Muscle of arm (tissue), 12 donors: Measurements from ENCODE around the gene OPRL1. TPM values are rescaled to one million over a fixed set of nuclear protein-coding genes. Genes with fewer than 3 reads are reported as not detected.

Experiments
- DNase-seq: peaks from one replicate; pipeline ENCODE4 v3.0.0-alpha.2; 2013
- polyA plus RNA-seq, 12 donors: library from polyadenylated mRNA; unstranded; fragments of 120-200 nt; gene quantifications; one replicate each; pipeline ENCODE4 v1.2.1, GENCODE V29; 2013; ENCODE audit not compliant: insufficient read length in 12 of 12

OPRL1 gene
- polyA plus RNA-seq, 12 donors, result 0.82 to 1.5 (median 1.0) TPM; not detected in 2

GRCh38 chr20:64102647-64103354 lies 22.9 kb downstream of the OPRL1 start:
- no peak for DNase-seq

GRCh38 chr20:64103871-64104666 lies 24.2 kb downstream of the OPRL1 start:
- DNase-seq, result no peak

GRCh38 chr20:64104667-64105451 lies 25.0 kb downstream of the OPRL1 start:
- no peak for DNase-seq

- no peak for DNase-seq
Observed at GRCh38 chr20:64105846-64106434, 26.1 kb downstream of the OPRL1 start.

GRCh38 chr20:64106435-64106961 lies 26.6 kb downstream of the OPRL1 start:
- no peak for DNase-seq

GRCh38 chr20:64106981-64107735 lies 27.3 kb downstream of the OPRL1 start, which contains the start of gene NPBWR2:
TSS of gene NPBWR2 (minus strand) at chr20:64107565. CDS start at chr20:64106831, 734 bp downstream.
- DNase-seq, result no peak

DNA sequence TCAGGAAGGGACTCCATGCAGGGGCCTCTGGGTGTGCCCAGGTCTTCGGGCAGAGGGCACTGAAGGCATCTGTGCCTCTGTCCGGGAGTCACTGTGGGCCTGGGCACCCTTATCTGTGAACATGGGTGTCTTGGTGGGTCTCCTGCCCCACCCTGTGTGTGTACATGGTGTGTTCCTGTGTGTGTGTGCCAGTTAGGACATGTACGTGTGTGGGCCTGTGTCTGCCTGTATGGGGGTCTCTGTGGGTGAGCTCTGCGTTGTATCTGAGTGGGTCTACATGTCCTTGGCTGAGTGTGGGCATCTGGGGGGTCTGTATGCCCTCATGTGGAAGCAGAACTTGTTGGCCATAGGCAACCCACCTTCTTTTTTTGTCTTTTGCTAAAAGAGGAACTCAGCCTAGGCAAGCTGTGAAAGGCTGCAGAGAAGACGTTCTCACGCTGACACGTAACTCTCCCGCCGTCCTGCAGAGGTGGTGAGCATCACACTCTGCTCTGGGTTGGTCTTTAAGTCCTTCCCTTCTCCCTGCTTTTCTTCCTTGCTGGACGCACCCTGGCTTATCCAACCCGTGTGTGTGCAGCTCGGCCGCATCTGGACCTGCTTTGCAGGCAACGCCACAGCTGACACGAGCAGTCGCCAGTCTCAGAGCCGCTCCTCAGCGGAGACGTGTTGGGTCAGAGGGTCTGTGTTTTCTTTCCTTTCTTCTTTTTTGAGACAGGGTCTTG lies 28.0 kb downstream of the OPRL1 start:
- no peak for DNase-seq

- no peak for DNase-seq
Observed at GRCh38 chr20:64108731-64109681, 29.1 kb downstream of the OPRL1 start.

- DNase-seq, result no peak
Observed at GRCh38 chr20:64109831-64110391, 30.0 kb downstream of the OPRL1 start.

DNA sequence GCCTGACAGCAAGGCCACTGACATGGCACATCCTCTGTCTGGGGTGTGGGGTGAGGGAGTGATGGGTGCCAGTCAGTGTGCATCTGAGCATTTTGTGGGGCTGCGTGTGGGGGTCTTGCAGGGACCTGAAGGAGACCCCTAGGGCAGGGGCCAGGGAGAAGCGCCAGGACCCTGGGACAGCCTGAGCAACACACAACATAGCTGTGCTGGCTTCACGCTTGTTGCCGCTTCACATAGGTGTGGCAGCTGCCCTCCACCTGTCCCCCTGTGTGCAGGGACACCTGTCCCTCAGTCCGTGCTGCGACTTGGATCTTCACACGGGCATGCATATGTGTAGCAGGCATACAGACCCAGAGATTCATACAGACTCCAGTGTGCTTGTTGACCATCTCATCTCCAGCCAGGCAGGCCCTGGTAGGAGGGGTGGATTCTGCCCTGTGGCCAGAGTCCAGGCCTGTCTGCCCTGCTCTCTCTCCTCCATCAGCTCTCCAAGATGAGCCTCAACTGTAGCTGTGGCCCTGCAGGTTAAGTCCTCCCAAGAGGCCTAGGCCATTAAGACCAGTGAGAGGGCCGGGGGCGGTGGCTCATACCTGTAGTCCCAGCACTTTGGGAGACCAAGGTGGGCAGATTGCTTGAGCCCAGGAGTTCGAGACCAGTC lies 30.7 kb downstream of the OPRL1 start:
- DNase-seq, result no peak

- DNase-seq, result no peak
Observed at GRCh38 chr20:64111841-64112641, 32.2 kb downstream of the OPRL1 start.

- DNase-seq, result peak; percentile 10
Observed at GRCh38 chr20:64112691-64113443, 33.0 kb downstream of the OPRL1 start.

DNA sequence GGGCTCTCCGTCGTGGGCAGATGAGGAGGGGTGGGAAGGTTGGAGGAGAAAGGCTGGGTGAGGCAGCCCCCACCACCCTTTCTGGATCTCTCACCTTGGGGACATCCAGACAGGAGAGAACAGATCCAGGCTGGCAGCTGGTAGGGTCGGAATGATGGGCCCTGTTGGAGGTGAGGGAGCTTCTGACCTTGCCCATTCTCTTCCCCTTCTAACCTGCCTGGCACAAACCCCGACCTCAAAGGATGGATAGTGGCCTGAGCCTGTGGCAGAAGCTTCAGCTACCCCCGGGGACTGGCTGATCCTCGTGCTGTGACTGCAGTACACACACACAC lies 33.5 kb downstream of the OPRL1 start:
- no peak for DNase-seq

DNA sequence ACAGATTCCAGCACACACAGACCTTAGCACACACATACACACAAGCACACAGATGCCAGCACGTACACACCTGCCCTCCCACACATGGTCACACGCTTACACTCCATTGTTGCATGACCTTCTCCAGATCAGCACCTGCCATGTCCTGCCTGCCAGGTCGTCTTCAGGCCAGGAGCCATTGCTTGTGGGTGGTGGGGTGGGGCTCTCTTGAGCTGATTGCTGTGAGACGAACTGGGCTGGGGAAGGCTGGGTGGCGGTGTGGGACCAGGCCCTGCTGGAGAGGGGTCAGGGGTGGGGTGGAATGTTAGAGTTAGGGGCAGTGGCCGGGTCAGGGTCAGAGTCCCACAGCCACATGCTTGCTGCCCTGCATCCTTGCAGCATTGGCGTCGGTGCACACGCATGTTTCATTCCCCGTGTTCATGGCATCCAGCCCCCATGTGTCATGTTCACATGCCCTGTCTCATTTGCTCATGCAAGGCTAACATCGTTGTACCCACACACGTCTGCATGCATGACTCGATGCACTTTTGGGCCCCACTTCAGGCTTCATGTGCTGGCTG lies 34.0 kb downstream of the OPRL1 start:
- DNase-seq, result no peak

DNA sequence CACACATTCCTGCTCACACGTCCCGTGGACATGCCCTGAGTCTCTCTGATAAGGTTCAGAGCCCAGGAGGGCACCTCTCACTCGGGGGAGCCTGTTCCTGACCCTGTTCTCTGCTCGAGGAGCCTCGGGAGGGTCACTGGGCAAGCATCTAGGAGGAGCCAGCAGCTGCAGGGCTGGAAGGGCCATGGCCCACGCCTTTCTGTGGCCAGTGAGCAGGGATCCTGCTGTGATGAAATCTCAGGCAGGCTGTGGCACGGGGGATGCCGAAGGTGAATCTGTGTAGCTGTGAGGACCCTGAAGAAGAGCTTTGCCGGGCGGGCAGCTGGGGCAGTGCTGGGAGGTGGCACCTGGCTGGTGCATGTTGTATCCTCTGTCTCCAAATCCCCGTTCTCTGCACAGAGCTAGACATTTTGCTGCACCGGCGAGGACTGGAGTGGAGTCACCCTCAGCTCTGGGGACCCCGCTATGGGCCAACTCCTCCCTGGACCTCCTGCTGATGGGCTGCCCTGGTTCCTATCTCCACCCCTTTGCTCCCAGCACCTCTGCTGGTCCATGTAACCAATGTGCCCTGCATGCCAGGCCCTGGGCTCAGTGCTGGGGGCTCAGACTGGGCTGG lies 34.6 kb downstream of the OPRL1 start:
- no peak for DNase-seq
